Endodermal cell (in vitro differentiated cells): ENCODE results near the gene SOX21. TPM values are rescaled to one million over a fixed set of nuclear protein-coding genes. Genes with fewer than 3 reads are reported as not detected.
A peak's percentile ranks its signal among the peaks of the same experiment; 100 is the strongest.

Source experiments
- DNase-seq: peaks from one replicate; pipeline ENCODE4 v3.0.0-alpha.2; 2017
- H3K27ac ChIP-seq: 2 replicates; pipeline ENCODE4 v1.5.1; 2013; ENCODE audit warnings: mild to moderate bottlenecking, low read depth, low read length, moderate library complexity
- H3K27me3 ChIP-seq: 2 replicates; pipeline ENCODE4 v1.6.1; 2013; ENCODE audit warnings: mild to moderate bottlenecking, low read length, moderate library complexity; ENCODE audit not compliant: insufficient read depth, control insufficient read depth, poor library complexity, severe bottlenecking
- H3K36me3 ChIP-seq: 2 replicates; pipeline ENCODE4 v1.7.0; 2013; ENCODE audit warnings: mild to moderate bottlenecking, low read length, moderate library complexity; ENCODE audit not compliant: control insufficient read depth, insufficient read depth
- H3K4me1 ChIP-seq: one replicate; pipeline ENCODE4 v1.7.0; 2013; ENCODE audit warnings: low read length; ENCODE audit not compliant: control insufficient read depth, insufficient read depth
- H3K4me3 ChIP-seq: 2 replicates; pipeline ENCODE4 v1.5.1; 2013; ENCODE audit warnings: mild to moderate bottlenecking, low read length, moderate library complexity
- H3K9ac ChIP-seq: 2 replicates; pipeline ENCODE4 v1.6.1; 2013; ENCODE audit warnings: mild to moderate bottlenecking, low read length, moderate library complexity; ENCODE audit not compliant: poor library complexity, severe bottlenecking; ENCODE audit errors: extremely low read depth
- H3K9me3 ChIP-seq: 2 replicates; pipeline ENCODE4 v1.6.1; 2013; ENCODE audit warnings: mild to moderate bottlenecking, low read length, moderate library complexity; ENCODE audit not compliant: control insufficient read depth
- H3K27ac Mint-ChIP-seq: 2 replicates; pipeline ENCODE4 v1.8.0; 2020; ENCODE audit warnings: mixed read lengths
- H3K27me3 Mint-ChIP-seq: 2 replicates; pipeline ENCODE4 v1.8.0; 2021; ENCODE audit warnings: mild to moderate bottlenecking, mixed read lengths; ENCODE audit not compliant: insufficient read depth
- H3K36me3 Mint-ChIP-seq: 2 replicates; pipeline ENCODE4 v1.8.0; 2020; ENCODE audit warnings: low read depth, mixed read lengths
- H3K4me1 Mint-ChIP-seq: 2 replicates; pipeline ENCODE4 v1.8.0; 2020; ENCODE audit warnings: mixed read lengths
- H3K4me3 Mint-ChIP-seq: 2 replicates; pipeline ENCODE4 v1.8.0; 2020; ENCODE audit warnings: mild to moderate bottlenecking, moderate library complexity, mixed read lengths
- H3K9me3 Mint-ChIP-seq: 2 replicates; pipeline ENCODE4 v1.8.0; 2020; ENCODE audit warnings: mild to moderate bottlenecking, mixed read lengths
- WGBS, 2 experiments: methylation state at CpG; one replicate each; pipeline versions ENCODE4 v1.1.5 to v1.1.7; 2013; ENCODE audit warnings: missing lambda C conversion rate in 2 of 2, mixed read lengths in 1 of 2; ENCODE audit not compliant: insufficient coverage in 1 of 2, insufficient read length in 1 of 2; 5-methylcytosine and 5-hydroxymethylcytosine counted together
- long read RNA-seq, 4 experiments: library from polyadenylated mRNA in 2 of 4; library from RNA in 1 of 4; library from capped mRNA in 1 of 4; stranded (forward) in 3 of 4; unstranded in 1 of 4; transcript quantifications; one replicate each; pipeline ENCODE4 v2.0.0, GENCODE V29; 2020 to 2021; ENCODE audit warnings: inconsistent platforms in 1 of 4
- polyA plus RNA-seq, 2 experiments: library from polyadenylated mRNA; stranded (reverse); fragments of 50-300 nt; gene quantifications; one replicate each; pipeline ENCODE4 v1.2.3, GENCODE V29; 2013
- total RNA-seq, 2 donors: library from RNA; stranded (reverse); fragmentation: NEBNext Ultra II Directional in 1 of 2; extraction: Animal tissue kit (Norgen Biotek cat#: 25700) in 1 of 2; gene quantifications; 2 replicates in 1 of 2; 3 replicates in 1 of 2; pipeline ENCODE4 v1.2.1, GENCODE V29; 2021
- TF ChIP-seq, protein P1 (sequence below): fragments of 200-600 bp; sonication (generic); conservative IDR thresholded peaks from 2 replicates; pipeline ENCODE4 v1.5.0; 2021; ENCODE audit warnings: antibody characterized with exemption, mild to moderate bottlenecking

SOX21 gene
- 10 to 100 TPM in 1 of 2 donors, 1 to 10 TPM in 1; 5.2 to 10.1 TPM for total RNA-seq
- polyA plus RNA-seq (2013, experiment 1 of 2), result 53.2 TPM
- 46.1 TPM for polyA plus RNA-seq (2013, experiment 2 of 2)
- long read RNA-seq, experiment 1, transcript SOX21-201 (1 exons, 2,778 nt), result major isoform, 6 of 6 reads
- long read RNA-seq, experiment 1, partial matches to known transcripts, result 0 of 6 reads
- long read RNA-seq, experiment 1, other reads (novel, unspliced or antisense), result 0 of 6 reads
- long read RNA-seq, experiment 2, transcript SOX21-201 (1 exons, 2,778 nt), result major isoform, 14 of 14 reads
- long read RNA-seq, experiment 2, partial matches to known transcripts, result 0 of 14 reads
- long read RNA-seq, experiment 2, other reads (novel, unspliced or antisense), result 0 of 14 reads
- long read RNA-seq, experiment 3, result 0 reads
- long read RNA-seq, experiment 4, result 0 reads

DNA sequence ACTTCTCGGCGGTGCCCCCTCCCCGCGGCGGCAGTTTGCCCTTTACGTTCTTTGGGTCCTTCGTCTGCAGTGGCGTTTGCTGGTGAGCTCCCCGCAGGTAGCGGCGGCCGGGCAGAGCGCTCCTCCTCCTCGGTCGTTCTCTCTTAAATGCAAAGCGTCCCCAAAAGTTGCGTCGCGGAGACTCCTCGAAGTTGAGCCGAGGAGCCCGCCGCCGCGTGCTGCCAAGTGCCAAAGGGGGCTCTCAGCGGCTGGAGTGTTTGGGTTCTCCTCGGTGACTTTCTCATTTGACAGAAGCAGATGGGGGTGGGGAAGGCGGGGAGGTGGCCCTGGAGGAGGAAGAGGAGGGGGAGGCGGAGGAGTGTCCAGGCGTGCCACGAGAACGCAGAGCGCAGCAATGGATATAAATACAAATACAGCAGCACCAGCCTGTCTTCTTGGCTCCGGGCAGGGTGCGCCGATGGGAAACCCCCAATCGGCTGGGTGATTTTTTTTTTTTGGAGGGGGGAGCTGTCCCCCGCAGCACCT lies at the start of gene SOX21:
Gene SOX21 (minus strand): TSS at position 259 of the 525 bp plus-strand sequence. CDS start 496 bp downstream, outside the sequence.
- H3K9me3 ChIP-seq, result no peaks in the 10 kb centered on the region
- peak within 1 kb of the TSS; percentile 18 for H3K27ac ChIP-seq
- WGBS, 2 experiments, result 0% methylated on average over 12 to 37 of the region's 38 CpGs
- DNase-seq, result peak; percentile 78
- peaks cover 56% of the 10 kb centered on the region for H3K4me1 Mint-ChIP-seq
- H3K4me3 Mint-ChIP-seq, result peak within 1 kb of the TSS; percentile 77
- H3K36me3 Mint-ChIP-seq, result no peaks in the 10 kb centered on the region
- no peak within 1 kb of the TSS for H3K27ac Mint-ChIP-seq
- peak within 1 kb of the TSS; percentile 1 for H3K9ac ChIP-seq
- no peaks in the 10 kb centered on the region for H3K9me3 Mint-ChIP-seq
- H3K4me3 ChIP-seq, result peak within 1 kb of the TSS; percentile 85
- H3K36me3 ChIP-seq, result no peaks in the 10 kb centered on the region
- peaks cover 74% of the 10 kb centered on the region for H3K27me3 Mint-ChIP-seq
- H3K27me3 ChIP-seq, result peaks cover 80% of the 10 kb centered on the region
- TF ChIP-seq, protein P1, sequence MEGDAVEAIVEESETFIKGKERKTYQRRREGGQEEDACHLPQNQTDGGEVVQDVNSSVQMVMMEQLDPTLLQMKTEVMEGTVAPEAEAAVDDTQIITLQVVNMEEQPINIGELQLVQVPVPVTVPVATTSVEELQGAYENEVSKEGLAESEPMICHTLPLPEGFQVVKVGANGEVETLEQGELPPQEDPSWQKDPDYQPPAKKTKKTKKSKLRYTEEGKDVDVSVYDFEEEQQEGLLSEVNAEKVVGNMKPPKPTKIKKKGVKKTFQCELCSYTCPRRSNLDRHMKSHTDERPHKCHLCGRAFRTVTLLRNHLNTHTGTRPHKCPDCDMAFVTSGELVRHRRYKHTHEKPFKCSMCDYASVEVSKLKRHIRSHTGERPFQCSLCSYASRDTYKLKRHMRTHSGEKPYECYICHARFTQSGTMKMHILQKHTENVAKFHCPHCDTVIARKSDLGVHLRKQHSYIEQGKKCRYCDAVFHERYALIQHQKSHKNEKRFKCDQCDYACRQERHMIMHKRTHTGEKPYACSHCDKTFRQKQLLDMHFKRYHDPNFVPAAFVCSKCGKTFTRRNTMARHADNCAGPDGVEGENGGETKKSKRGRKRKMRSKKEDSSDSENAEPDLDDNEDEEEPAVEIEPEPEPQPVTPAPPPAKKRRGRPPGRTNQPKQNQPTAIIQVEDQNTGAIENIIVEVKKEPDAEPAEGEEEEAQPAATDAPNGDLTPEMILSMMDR, result no peak
- peaks cover 12% of the 10 kb centered on the region for H3K4me1 ChIP-seq

DNA sequence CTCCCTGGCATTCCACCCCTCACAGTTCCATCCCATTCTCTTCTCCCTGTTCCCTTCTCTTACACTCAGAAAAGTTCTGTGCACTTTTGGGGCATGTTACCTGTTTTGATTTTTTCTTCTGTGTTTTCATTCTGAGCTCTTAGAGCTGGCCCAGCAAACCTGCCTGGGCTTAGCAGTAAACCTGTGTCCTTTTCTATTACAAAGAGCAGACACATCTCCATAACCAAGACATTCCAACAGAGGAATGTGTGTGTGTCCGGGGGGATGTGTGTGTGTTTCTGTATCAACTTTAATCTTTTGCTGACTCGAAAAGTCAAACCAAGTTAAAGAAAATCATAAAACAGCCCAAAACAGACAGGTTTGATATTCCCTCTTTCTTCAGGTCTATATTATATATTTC lies 49.1 kb upstream of the SOX21 start:
- 50% methylated on average over 1 of the region's 2 CpGs; no CpG with 5 or more reads in 1 of the 2 experiments for WGBS, 2 experiments

DNA sequence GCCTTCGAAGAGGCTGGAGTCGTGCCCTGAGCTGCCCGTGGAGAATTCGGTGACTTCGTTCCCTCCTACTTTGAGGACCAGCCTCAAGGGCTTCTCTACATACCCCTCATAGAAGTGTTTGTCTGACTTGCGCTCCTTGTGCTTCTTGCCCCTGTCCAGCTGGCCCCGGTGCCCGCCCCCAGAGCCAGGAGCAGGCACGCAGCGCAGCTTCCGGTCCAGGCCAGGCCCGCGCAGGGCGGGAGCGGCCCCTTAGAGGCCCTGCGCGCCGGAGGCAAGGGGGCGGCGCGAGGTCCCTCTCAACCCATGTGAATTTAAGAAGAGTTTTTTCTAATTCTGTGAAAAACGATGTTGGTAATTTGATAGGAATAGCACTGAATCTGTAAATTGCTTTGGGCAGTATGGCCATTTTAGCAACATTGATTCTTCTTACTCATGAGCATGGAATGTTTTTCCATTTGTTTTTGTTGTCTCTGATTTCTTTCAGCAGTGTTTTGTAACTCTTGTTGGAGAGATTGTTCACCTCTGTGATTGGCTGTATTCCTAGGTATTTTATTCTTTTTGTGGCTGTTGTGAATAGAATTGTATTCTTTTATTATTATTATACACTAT lies 46.9 kb upstream of the SOX21 start:
- H3K9ac ChIP-seq, result no peak overlapping the region
- Mint-ChIP-seq H3K27me3 (peaks cover 22% of the 10 kb centered on the region), H3K27ac (no peak overlapping the region), H3K36me3 (no peaks in the 10 kb centered on the region), H3K9me3 (peaks cover 4% of the 10 kb centered on the region), H3K4me1 (peaks cover 5% of the 10 kb centered on the region), H3K4me3 (no peak overlapping the region)
- H3K36me3 ChIP-seq, result no peaks in the 10 kb centered on the region
- DNase-seq, result no peak
- 97% methylated on average over 20 to 22 of the region's 22 CpGs for WGBS, 2 experiments
- H3K4me1 ChIP-seq, result no peaks in the 10 kb centered on the region
- no peak overlapping the region for H3K4me3 ChIP-seq
- no peaks in the 10 kb centered on the region for H3K9me3 ChIP-seq
- no peak overlapping the region for H3K27ac ChIP-seq
- H3K27me3 ChIP-seq, result no peaks in the 10 kb centered on the region
- TF ChIP-seq, protein P1, result no peak

More for the DNA sequence above, 49.1 kb upstream of the SOX21 start:
- H3K9ac ChIP-seq, result no peak overlapping the region
- peaks cover 4% of the 10 kb centered on the region for H3K9me3 Mint-ChIP-seq
- H3K36me3 ChIP-seq, result no peaks in the 10 kb centered on the region
- H3K4me1 Mint-ChIP-seq, result peaks cover 5% of the 10 kb centered on the region
- peaks cover under 1% of the 10 kb centered on the region for H3K9me3 ChIP-seq
- peaks cover 24% of the 10 kb centered on the region for H3K27me3 Mint-ChIP-seq
- H3K27ac ChIP-seq, result no peak overlapping the region
- H3K27me3 ChIP-seq, result no peaks in the 10 kb centered on the region
- peak overlapping the region; percentile 14 for H3K27ac Mint-ChIP-seq
- no peaks in the 10 kb centered on the region for H3K4me1 ChIP-seq
- no peak for DNase-seq
- no peak overlapping the region for H3K4me3 ChIP-seq
- H3K4me3 Mint-ChIP-seq, result no peak overlapping the region
- TF ChIP-seq, protein P1, result no peak
- H3K36me3 Mint-ChIP-seq, result no peaks in the 10 kb centered on the region
